Measurements from ENCODE around the gene CCNL2. TPM values are rescaled to one million over a fixed set of nuclear protein-coding genes. Genes with fewer than 3 reads are reported as not detected.

The CCNL2 gene
- total and polyA plus RNA-seq, 2 of the 13 experiments (the other 11 are each of a cell fraction or from before 2014, with no cell fraction given) = 105 to 340 TPM

DNA sequence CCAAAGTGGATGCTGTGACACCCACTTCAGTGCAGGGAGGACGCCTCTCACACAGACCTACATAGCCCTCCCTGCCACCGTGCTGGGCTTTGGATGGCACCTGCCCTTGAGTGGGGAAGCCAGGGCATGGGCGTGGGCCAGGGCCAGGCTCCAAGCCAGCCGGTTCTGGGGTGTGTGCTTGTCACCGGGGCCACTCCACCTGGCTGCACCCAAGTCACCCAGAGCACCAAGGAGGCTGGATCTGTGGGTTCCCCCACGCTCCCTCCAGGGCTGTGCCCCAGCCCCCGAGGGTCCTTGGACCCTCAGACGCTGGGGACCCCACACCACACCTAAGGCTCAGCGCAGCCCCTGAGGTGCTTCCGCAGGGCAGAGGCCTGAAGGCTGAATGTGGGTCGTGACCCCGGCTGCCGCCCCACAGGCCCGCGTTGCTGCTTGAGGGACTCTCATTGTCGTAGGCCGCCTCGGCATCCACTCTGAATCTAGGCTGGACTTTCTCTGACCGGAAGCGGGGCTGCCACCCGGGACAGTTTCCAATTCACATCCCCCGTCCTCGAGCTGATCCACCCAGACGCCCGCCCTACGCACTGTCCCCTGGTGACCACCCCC, 42.2 kb downstream of the CCNL2 start:
- no peaks in the 10 kb centered on the region for H3K27me3 ChIP-seq (ENCODE audit: control insufficient read depth in 1 of 2, insufficient read depth in 2 of 2, low read length in 2 of 2)
- H3K9me3 ChIP-seq (ENCODE audit: low read length) = no peaks in the 10 kb centered on the region
- no peaks in the 10 kb centered on the region for H4K20me1 ChIP-seq (ENCODE audit: insufficient read depth, low read length)
- peak overlapping the region; percentile 80 for H3K9ac ChIP-seq (ENCODE audit: insufficient read depth, low read depth, low read length)
- H3K79me2 ChIP-seq (ENCODE audit: insufficient read depth, low read length) = peaks cover 4% of the 10 kb centered on the region
- CTCF ChIA-PET (ENCODE audit: low intra/inter-chr PET ratio, low total read pairs) = no interaction called here
- H2AFZ ChIP-seq (ENCODE audit: low read length) = no peak overlapping the region
- peaks cover 60% of the 10 kb centered on the region for H3K4me1 ChIP-seq (ENCODE audit: insufficient read depth, low read length)
- BruUV-seq (replicated peaks) = no TSS peak
- H3K27ac ChIP-seq (ENCODE audit: extremely low read length, insufficient read depth, low read length) = no peak overlapping the region
- no peak for ATAC-seq
- in situ Hi-C loops (cut with HindIII; ENCODE audit: extremely low pct_ligation_motif_present, low pct_unique_long_range_greater_than_20kb) (no loop called here), intact Hi-C loops (cut with micrococcal nuclease; ENCODE audit: unreplicated experiment) (no loop called here)
- 63% methylated on average over 7 of the region's 26 CpGs for WGBS (ENCODE audit: low lambda C conversion rate)
- H3K4me3 ChIP-seq (replicated peaks in 1 of 3; ENCODE audit: insufficient read depth in 1 of 3, low read depth in 2 of 3, low read length in 3 of 3) = peak overlapping the region; percentile 69 to 74 (median 71); a peak in 5 of 6 replicates
- POLR2A ChIA-PET = interaction anchor here (1.4 to 4.0 kb wide), 4 partner anchors 9 to 43 kb away, joined by 7 to 38 read pairs (median 16); partner anchors contain the start of genes AURKAIP1, CCNL2 and DVL1
- H3K4me2 ChIP-seq (ENCODE audit: low read depth, low read length) = peak overlapping the region; percentile 92
- FAIRE-seq = no peak
- no peak for DNase-seq (ENCODE audit: low spot score)
- no peaks in the 10 kb centered on the region for H3K36me3 ChIP-seq (replicated peaks in 1 of 2; ENCODE audit: control insufficient read depth in 1 of 2, insufficient read depth in 2 of 2, low read length in 2 of 2)
- TF ChIP-seq AKAP8 (CRISPR knock-in tag; IDR thresholded peaks at IDR 0.05) = peak; percentile 56; the same call in 1 of the 2 replicates
- TF ChIP-seq, protein P1, sequence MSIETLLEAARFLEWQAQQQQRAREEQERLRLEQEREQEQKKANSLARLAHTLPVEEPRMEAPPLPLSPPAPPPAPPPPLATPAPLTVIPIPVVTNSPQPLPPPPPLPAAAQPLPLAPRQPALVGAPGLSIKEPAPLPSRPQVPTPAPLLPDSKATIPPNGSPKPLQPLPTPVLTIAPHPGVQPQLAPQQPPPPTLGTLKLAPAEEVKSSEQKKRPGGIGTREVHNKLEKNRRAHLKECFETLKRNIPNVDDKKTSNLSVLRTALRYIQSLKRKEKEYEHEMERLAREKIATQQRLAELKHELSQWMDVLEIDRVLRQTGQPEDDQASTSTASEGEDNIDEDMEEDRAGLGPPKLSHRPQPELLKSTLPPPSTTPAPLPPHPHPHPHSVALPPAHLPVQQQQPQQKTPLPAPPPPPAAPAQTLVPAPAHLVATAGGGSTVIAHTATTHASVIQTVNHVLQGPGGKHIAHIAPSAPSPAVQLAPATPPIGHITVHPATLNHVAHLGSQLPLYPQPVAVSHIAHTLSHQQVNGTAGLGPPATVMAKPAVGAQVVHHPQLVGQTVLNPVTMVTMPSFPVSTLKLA (IDR thresholded peaks at IDR 0.05) = no peak
- TF ChIP-seq, protein P2, sequence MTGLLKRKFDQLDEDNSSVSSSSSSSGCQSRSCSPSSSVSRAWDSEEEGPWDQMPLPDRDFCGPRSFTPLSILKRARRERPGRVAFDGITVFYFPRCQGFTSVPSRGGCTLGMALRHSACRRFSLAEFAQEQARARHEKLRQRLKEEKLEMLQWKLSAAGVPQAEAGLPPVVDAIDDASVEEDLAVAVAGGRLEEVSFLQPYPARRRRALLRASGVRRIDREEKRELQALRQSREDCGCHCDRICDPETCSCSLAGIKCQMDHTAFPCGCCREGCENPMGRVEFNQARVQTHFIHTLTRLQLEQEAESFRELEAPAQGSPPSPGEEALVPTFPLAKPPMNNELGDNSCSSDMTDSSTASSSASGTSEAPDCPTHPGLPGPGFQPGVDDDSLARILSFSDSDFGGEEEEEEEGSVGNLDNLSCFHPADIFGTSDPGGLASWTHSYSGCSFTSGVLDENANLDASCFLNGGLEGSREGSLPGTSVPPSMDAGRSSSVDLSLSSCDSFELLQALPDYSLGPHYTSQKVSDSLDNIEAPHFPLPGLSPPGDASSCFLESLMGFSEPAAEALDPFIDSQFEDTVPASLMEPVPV (CRISPR knock-in tag; IDR thresholded peaks at IDR 0.05) = no peak
- peak; percentile 59 for TF ChIP-seq RBFOX2 (IDR thresholded peaks at IDR 0.05; ENCODE audit: low read depth, low read length)
- TF ChIP-seq, protein P3, sequence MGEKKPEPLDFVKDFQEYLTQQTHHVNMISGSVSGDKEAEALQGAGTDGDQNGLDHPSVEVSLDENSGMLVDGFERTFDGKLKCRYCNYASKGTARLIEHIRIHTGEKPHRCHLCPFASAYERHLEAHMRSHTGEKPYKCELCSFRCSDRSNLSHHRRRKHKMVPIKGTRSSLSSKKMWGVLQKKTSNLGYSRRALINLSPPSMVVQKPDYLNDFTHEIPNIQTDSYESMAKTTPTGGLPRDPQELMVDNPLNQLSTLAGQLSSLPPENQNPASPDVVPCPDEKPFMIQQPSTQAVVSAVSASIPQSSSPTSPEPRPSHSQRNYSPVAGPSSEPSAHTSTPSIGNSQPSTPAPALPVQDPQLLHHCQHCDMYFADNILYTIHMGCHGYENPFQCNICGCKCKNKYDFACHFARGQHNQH (CRISPR knock-in tag; IDR thresholded peaks at IDR 0.05) = no peak
- TF ChIP-seq PITX1 (CRISPR knock-in tag; IDR thresholded peaks at IDR 0.05) = no peak
- no peak for TF ChIP-seq ARID2 (CRISPR knock-in tag; IDR thresholded peaks at IDR 0.05; ENCODE audit: borderline replicate concordance)
- peak; percentile 31; the same call in 1 of the 2 replicates for TF ChIP-seq TBX2 (CRISPR knock-in tag; IDR thresholded peaks at IDR 0.05; ENCODE audit: borderline replicate concordance)
- TF ChIP-seq ZNF776 (CRISPR knock-in tag; IDR thresholded peaks at IDR 0.05) = no peak
- TF ChIP-seq, protein P4, sequence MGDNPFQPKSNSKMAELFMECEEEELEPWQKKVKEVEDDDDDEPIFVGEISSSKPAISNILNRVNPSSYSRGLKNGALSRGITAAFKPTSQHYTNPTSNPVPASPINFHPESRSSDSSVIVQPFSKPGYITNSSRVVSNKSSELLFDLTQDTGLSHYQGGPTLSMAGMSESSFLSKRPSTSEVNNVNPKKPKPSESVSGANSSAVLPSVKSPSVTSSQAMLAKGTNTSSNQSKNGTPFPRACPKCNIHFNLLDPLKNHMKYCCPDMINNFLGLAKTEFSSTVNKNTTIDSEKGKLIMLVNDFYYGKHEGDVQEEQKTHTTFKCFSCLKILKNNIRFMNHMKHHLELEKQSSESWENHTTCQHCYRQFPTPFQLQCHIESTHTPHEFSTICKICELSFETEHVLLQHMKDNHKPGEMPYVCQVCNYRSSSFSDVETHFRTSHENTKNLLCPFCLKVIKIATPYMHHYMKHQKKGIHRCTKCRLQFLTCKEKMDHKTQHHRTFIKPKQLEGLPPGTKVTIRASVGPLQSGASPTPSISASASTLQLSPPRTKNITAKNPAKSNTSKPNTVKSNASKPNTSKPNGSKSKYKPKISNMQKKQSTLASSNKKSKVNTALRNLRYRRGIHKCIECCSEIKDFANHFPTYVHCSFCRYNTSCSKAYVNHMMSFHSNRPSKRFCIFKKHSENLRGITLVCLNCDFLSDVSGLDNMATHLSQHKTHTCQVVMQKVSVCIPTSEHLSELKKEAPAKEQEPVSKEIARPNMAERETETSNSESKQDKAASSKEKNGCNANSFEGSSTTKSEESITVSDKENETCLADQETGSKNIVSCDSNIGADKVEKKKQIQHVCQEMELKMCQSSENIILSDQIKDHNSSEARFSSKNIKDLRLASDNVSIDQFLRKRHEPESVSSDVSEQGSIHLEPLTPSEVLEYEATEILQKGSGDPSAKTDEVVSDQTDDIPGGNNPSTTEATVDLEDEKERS (CRISPR knock-in tag; IDR thresholded peaks at IDR 0.05) = no peak
- TF ChIP-seq ADNP (CRISPR knock-in tag; IDR thresholded peaks at IDR 0.05) = no peak
- no peak for TF ChIP-seq ZMYM2 (CRISPR knock-in tag; IDR thresholded peaks at IDR 0.05)
- TF ChIP-seq ZNF329 (CRISPR knock-in tag; IDR thresholded peaks at IDR 0.05; ENCODE audit: low read depth) = no peak
- TF ChIP-seq ZNF556 (CRISPR knock-in tag; IDR thresholded peaks at IDR 0.05; ENCODE audit: borderline replicate concordance) = no peak
- TF ChIP-seq SRY (CRISPR knock-in tag; IDR thresholded peaks at IDR 0.05) = no peak
- TF ChIP-seq, protein P5, sequence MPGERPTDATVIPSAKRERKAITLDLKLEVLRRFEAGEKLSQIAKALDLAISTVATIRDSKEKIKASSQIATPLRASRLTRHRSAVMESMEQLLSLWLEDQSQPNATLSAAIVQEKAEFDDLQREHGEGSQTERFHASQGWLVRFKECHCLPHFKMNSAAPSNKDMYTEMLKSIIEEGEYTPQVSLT (CRISPR knock-in tag; IDR thresholded peaks at IDR 0.05; ENCODE audit: borderline replicate concordance, low read depth) = no peak
- no peak for TF ChIP-seq PLRG1 (conservative IDR thresholded peaks at IDR 0.05)
